Heart right ventricle (tissue), 16 donors: ENCODE results near the gene TULP1. TPM values are rescaled to one million over a fixed set of nuclear protein-coding genes. Genes with fewer than 3 reads are reported as not detected.
A peak's percentile ranks its signal among the peaks of the same experiment; 100 is the strongest.

Experiments
- ATAC-seq, 8 donors: fragments of 200-7000 bp; cut with Tn5 transposase; one replicate each; pipeline ENCODE4 v1.9.1; 2020; ENCODE audit warnings: mild to moderate bottlenecking in 8 of 8, moderate library complexity in 8 of 8, moderate number of reproducible peaks in 1 of 8
- DNase-seq, 2 donors: peaks; one replicate each; pipeline ENCODE4 v3.0.0-alpha.2; 2020
- H3K27ac ChIP-seq, 10 donors: fragments of 200-600 bp; sonication (generic) in 2 of 10; one replicate each; pipeline versions ENCODE4 v1.5.0 to v1.8.0; 2020 to 2022; ENCODE audit warnings: mild to moderate bottlenecking in 3 of 10
- H3K27me3 ChIP-seq, 7 donors: fragments of 200-600 bp; one replicate each; pipeline ENCODE4 v1.8.0; 2021 to 2022; ENCODE audit warnings: mild to moderate bottlenecking in 2 of 7
- H3K36me3 ChIP-seq, 9 donors: fragments of 200-600 bp; sonication (generic) in 1 of 9; one replicate each; pipeline versions ENCODE4 v1.5.0 to v1.8.0; 2020 to 2022; ENCODE audit warnings: mild to moderate bottlenecking in 2 of 9
- H3K4me1 ChIP-seq, 9 donors: fragments of 200-600 bp; sonication (generic) in 1 of 9; one replicate each; pipeline versions ENCODE4 v1.5.0 to v1.8.0; 2020 to 2022; ENCODE audit warnings: mild to moderate bottlenecking in 4 of 9
- H3K4me3 ChIP-seq, 10 donors: fragments of 200-600 bp; sonication (generic) in 2 of 10; one replicate each; pipeline versions ENCODE4 v1.5.0 to v1.8.0; 2020 to 2022; ENCODE audit warnings: mild to moderate bottlenecking in 7 of 10, moderate library complexity in 2 of 10
- H3K9me3 ChIP-seq, 11 donors: fragments of 200-600 bp in 10 of 11; sonication (generic) in 2 of 11; one replicate each; pipeline versions ENCODE4 v1.5.0 to v1.8.0; 2013 to 2022; ENCODE audit warnings: mild to moderate bottlenecking in 2 of 11, control low read depth in 1 of 11, moderate library complexity in 1 of 11
- CTCF ChIP-seq, 9 donors: fragments of 200-600 bp; sonication (generic) in 2 of 9; IDR thresholded peaks; one replicate each; pipeline versions ENCODE4 v1.5.0 to v1.8.0; 2021 to 2022; ENCODE audit warnings: antibody characterized with exemption in 9 of 9, mild to moderate bottlenecking in 5 of 9, moderate library complexity in 1 of 9
- WGBS, 2 donors: extraction: QIAGEN DNeasy Blood & Tissue Kit; methylation state at CpG; one replicate each; pipeline ENCODE4 v1.1.7; 2013; ENCODE audit warnings: inconsistent platforms in 1 of 2; 5-methylcytosine and 5-hydroxymethylcytosine counted together
- intact Hi-C, 10 donors: fragments of 100-400 bp; cut with DNase I; formaldehyde crosslinking; loops; one replicate each; pipeline versions ENCODE4 v1.11.1 to v1.14.2; 2022
- polyA plus RNA-seq, 2 donors: library from polyadenylated mRNA; stranded (reverse); fragments of 200-250 nt; gene quantifications; one replicate each; pipeline ENCODE4 v1.2.3, GENCODE V29; 2013
- total RNA-seq, 10 donors: library from RNA; stranded (reverse); fragmentation: NEBNext Ultra II Directional in 3 of 10; extraction: Animal tissue kit (Norgen Biotek cat#: 25700) in 3 of 10; gene quantifications; one replicate each; pipeline versions ENCODE4 v1.2.1 to v1.2.4, GENCODE V29; 2021 to 2023
- donor health status: Arrhythmogenic right ventricular cardiomyopathy.
- donor health status: ischemic (EF 13 %, LVEDD 7.1; RV severe dilation, severe dysfunction).
- donor health status: healthy with polysubstance abuse.
- donor health status: DM: no; HTN: yes; CAD: no.
- donor health status: DM: no; HTN: no; CAD: no.
- donor health status: ischemic (EF 25% LVEDD 6.9; RV normal size, moderate dysfunction).
- donor health status: ischemic (EF 25% LVEDD 5.7; RV mildly dilated, moderate dysfunction).
- donor health status: healthy.
- donor health status: DM: yes; HTN: yes; CAD: no.
- donor health status: Ischemic cardiomyopathy.
- donor health status: ischemic (EF 35%, LVEDD 5.7; RV mildly dilated, moderate dysfunction).
- donor health status: nonischemic (EF 11% LVEDD 7.7; RV severe dilation, severe dysfunction).
- donor health status: DM: yes; HTN: yes; CAD: no.
- donor health status: PGD.
- donor health status: ischemic (EF 29% LVEDD 5.4; RV normal size, mild dysfunction).
- donor health status: nonischemic (EF 23%, LVEDD 6.1; RV moderate dilation, normal function).

The TULP1 gene
- total and polyA plus RNA-seq, 12 donors, result 0.03 to 0.15 TPM; not detected in 10

- intact Hi-C loops, result loop anchor here in 1 of 10 donors (2.0 kb wide), 1 partner anchor 29 kb away; the partner anchor contains the start of gene RPL10A
- ATAC-seq (peak; percentile 46 to 75 (median 56)), DNase-seq (peak; percentile 80 to 82)
- peak overlapping the region; percentile 72 to 98 (median 95) for H3K27ac ChIP-seq
- H3K27me3 ChIP-seq, result peaks cover 0 to 88% (median 6%) of the 10 kb centered on the region in 7 donors
- peak in 1 of 9 donors; percentile 16 for TF ChIP-seq CTCF (IDR thresholded peaks at IDR 0.05)
- peak overlapping the region; percentile 39 to 95 (median 81) for H3K4me3 ChIP-seq
- no peaks in the 10 kb centered on the region for H3K36me3 ChIP-seq
- no peaks in the 10 kb centered on the region for H3K9me3 ChIP-seq
- WGBS, 2 donors, result 6 to 8% methylated on average over 71 to 77 of the region's 77 CpGs
- H3K4me1 ChIP-seq, result peaks cover 12 to 63% (median 40%) of the 10 kb centered on the region in 9 donors
These were observed 14.9 kb downstream of the TULP1 start for GRCh38 chr6:35497571-35498421.

GRCh38 chr6:35496841-35497570 lies 15.7 kb downstream of the TULP1 start, which contains the start of gene TEAD3:
TEAD3 (minus strand) TSS chr6:35497079.
- Histone ChIP-seq H3K9me3 (no peaks in the 10 kb centered on the region), H3K27ac (peak within 1 kb of the TSS; percentile 72 to 98 (median 95)), H3K27me3 (peaks cover 0 to 88% (median 5%) of the 10 kb centered on the region in 7 donors), H3K36me3 (no peaks in the 10 kb centered on the region), H3K4me1 (peaks cover 17 to 71% (median 48%) of the 10 kb centered on the region in 9 donors), H3K4me3 (peak within 1 kb of the TSS; percentile 70 to 95 (median 83))
- WGBS, 2 donors, result 1% methylated on average over 52 to 93 of the region's 98 CpGs
- ATAC-seq (peak; percentile 11 to 72 (median 44)), DNase-seq (peak; percentile 59 to 70)
- intact Hi-C loops, result loop anchor here in 1 of 10 donors (2.0 kb wide), 1 partner anchor 28 kb away; the partner anchor contains the start of gene RPL10A
- peak in 2 of 9 donors; percentile 20 to 22 for TF ChIP-seq CTCF (IDR thresholded peaks at IDR 0.05)

- DNase-seq (peak; percentile 50 to 54), ATAC-seq (peak; percentile 10 to 45 (median 32))
- 4 to 5% methylated on average over 59 to 63 of the region's 63 CpGs for WGBS, 2 donors
- Histone ChIP-seq H3K4me1 (peaks cover 25 to 76% (median 55%) of the 10 kb centered on the region in 9 donors), H3K27me3 (peaks cover 0 to 88% (median 5%) of the 10 kb centered on the region in 7 donors), H3K4me3 (peak overlapping the region; percentile 70 to 95 (median 83)), H3K36me3 (no peaks in the 10 kb centered on the region), H3K27ac (peak overlapping the region; percentile 72 to 98 (median 95)), H3K9me3 (no peaks in the 10 kb centered on the region)
- no peak for TF ChIP-seq CTCF (IDR thresholded peaks at IDR 0.05)
- intact Hi-C loops, result loop anchor here in 1 of 10 donors (2.0 kb wide), 1 partner anchor 27 kb away; the partner anchor contains the start of gene RPL10A
These were observed 16.5 kb downstream of the TULP1 start for GRCh38 chr6:35496036-35496840.
